HCT116 (cell line): Measurements from ENCODE around the gene MYOM1. TPM values are rescaled to one million over a fixed set of nuclear protein-coding genes. Genes with fewer than 3 reads are reported as not detected.

Experiments
- ATAC-seq: fragments of 200-7000 bp; cut with Tn5 transposase; 2 replicates; pipeline ENCODE4 v1.9.1; 2020; ENCODE audit warnings: mild to moderate bottlenecking, moderate library complexity
- BruUV-seq: library from RNA; stranded (reverse); fragments of 400-500 nt; replicated peaks from 2 replicates; lab custom pipeline; 2021; lab: Mats Ljungman, UMichigan
- CTCF ChIA-PET: fragments of 300-600 bp; sonication (Branson Sonifier 250); formaldehyde crosslinking; loops from one replicate; lab custom pipeline; 2021; ENCODE audit warnings: antibody characterized with exemption; lab: Charles Lee
- POLR2A ChIA-PET: fragments of 300-600, 350-600 bp; sonication (Branson Sonifier 250); formaldehyde crosslinking; loops from one replicate; lab custom pipeline; 2021; ENCODE audit warnings: antibody characterized with exemption; lab: Charles Lee
- RAD21 ChIA-PET, 2 experiments: fragments of 300-600 bp; sonication (Branson Sonifier 250); formaldehyde crosslinking; loops; one replicate each; lab custom pipeline; 2023; ENCODE audit warnings: low total read pairs in 2 of 2; ENCODE audit not compliant: uncharacterized antibody in 2 of 2, unreplicated experiment in 2 of 2, low non-redundant PET in 1 of 2; lab: Charles Lee
- DNase-seq: peaks from one replicate; pipeline ENCODE4 v3.0.0-alpha.2; 2010; ENCODE audit warnings: low read depth, low spot score
- H2AFZ ChIP-seq: fragments of 200-600 bp; shearing (Covaris generic), sonication (generic); 2 replicates; pipeline ENCODE4 v1.6.1; 2017; ENCODE audit warnings: low read depth, mixed run types, mixed read lengths, antibody characterized with exemption, low read length; ENCODE audit not compliant: poor library complexity, severe bottlenecking
- H3K27ac ChIP-seq: 2 replicates; pipeline ENCODE4 v1.5.1; 2012; ENCODE audit warnings: low read depth, low read length
- H3K27me3 ChIP-seq: fragments of 200-600 bp; sonication (generic); 2 replicates; pipeline ENCODE4 v1.6.1; 2016; ENCODE audit warnings: mixed run types, low read length, mixed read lengths; ENCODE audit not compliant: insufficient read depth
- H3K36me3 ChIP-seq, 2 experiments: fragments of 200-500 bp in 1 of 2; fragments of 200-600 bp in 1 of 2; sonication (Bioruptor generic) in 1 of 2; sonication (generic) in 1 of 2; 2 replicates each; pipeline versions ENCODE4 v1.5.1 to v1.6.1; 2014 to 2016; ENCODE audit warnings: low read length in 2 of 2, inconsistent platforms in 1 of 2, mixed read lengths in 1 of 2, mixed run types in 1 of 2; ENCODE audit not compliant: insufficient read depth in 2 of 2, control insufficient read depth in 1 of 2
- H3K4me1 ChIP-seq, 2 experiments: fragments of 200-600 bp in 1 of 2; sonication (generic) in 1 of 2; 2 replicates each; pipeline versions ENCODE4 v1.5.1 to v1.6.1; 2012 to 2017; ENCODE audit warnings: low read length in 2 of 2, inconsistent platforms in 1 of 2, mild to moderate bottlenecking in 1 of 2, mixed read lengths in 1 of 2, mixed run types in 1 of 2, moderate library complexity in 1 of 2; ENCODE audit not compliant: insufficient read depth in 2 of 2, control insufficient read depth in 1 of 2
- H3K4me2 ChIP-seq: fragments of 200-600 bp; sonication (generic); 2 replicates; pipeline ENCODE4 v1.6.1; 2017; ENCODE audit warnings: mixed run types, low read length, mixed read lengths
- H3K4me3 ChIP-seq, 2 experiments: fragments of 200-600 bp in 1 of 2; sonication (generic) in 1 of 2; replicated peaks in 1 of 2; 2 replicates each; pipeline ENCODE4 v1.5.1; 2011 to 2016; ENCODE audit warnings: low read length in 2 of 2, control low read depth in 1 of 2, low read depth in 1 of 2, mild to moderate bottlenecking in 1 of 2, mixed read lengths in 1 of 2, mixed run types in 1 of 2
- H3K79me2 ChIP-seq: fragments of 200-600 bp; sonication (generic); 2 replicates; pipeline ENCODE4 v1.6.1; 2017; ENCODE audit warnings: mild to moderate bottlenecking, mixed run types, low read length, moderate library complexity, mixed read lengths; ENCODE audit not compliant: insufficient read depth
- H3K9ac ChIP-seq: fragments of 200-600 bp; sonication (generic); 2 replicates; pipeline ENCODE4 v1.6.1; 2016; ENCODE audit warnings: low read length, mixed read lengths
- H3K9me2 ChIP-seq: fragments of 200-600 bp; sonication (generic), shearing (Covaris generic); 2 replicates; pipeline ENCODE4 v1.6.1; 2017; ENCODE audit warnings: mixed run types, mild to moderate bottlenecking, moderate library complexity; ENCODE audit not compliant: insufficient read depth
- H3K9me3 ChIP-seq, 2 experiments: fragments of 200-500 bp in 1 of 2; fragments of 200-600 bp in 1 of 2; sonication (Bioruptor generic) in 1 of 2; sonication (generic) in 1 of 2; 2 replicates each; pipeline ENCODE4 v1.6.1; 2014 to 2017; ENCODE audit warnings: low read length in 2 of 2, mixed read lengths in 2 of 2, inconsistent platforms in 1 of 2, low read depth in 1 of 2, mild to moderate bottlenecking in 1 of 2, mixed run types in 1 of 2, moderate library complexity in 1 of 2; ENCODE audit not compliant: control insufficient read depth in 1 of 2, insufficient read depth in 1 of 2
- H4K20me1 ChIP-seq: fragments of 200-600 bp; sonication (generic), shearing (Covaris generic); 2 replicates; pipeline ENCODE4 v1.6.1; 2017; ENCODE audit warnings: mixed run types, mild to moderate bottlenecking, moderate library complexity; ENCODE audit not compliant: insufficient read depth
- CTCF ChIP-seq, 3 experiments: fragments of 200-600 bp in 1 of 3; sonication (generic) in 1 of 3; IDR thresholded peaks in 2 of 3; conservative IDR thresholded peaks in 1 of 3; 2 replicates each; pipeline ENCODE4 v1.5.1; 2012 to 2017; ENCODE audit warnings: low read depth in 2 of 3, low read length in 2 of 3, antibody characterized with exemption in 1 of 3, borderline replicate concordance in 1 of 3, control low read depth in 1 of 3, mild to moderate bottlenecking in 1 of 3, mixed read lengths in 1 of 3, mixed run types in 1 of 3, moderate library complexity in 1 of 3; ENCODE audit not compliant: insufficient read depth in 1 of 3
- ELF1 ChIP-seq: IDR thresholded peaks from 2 replicates; pipeline ENCODE4 v1.6.1; 2012; ENCODE audit warnings: low read depth, borderline replicate concordance
- EZH2 ChIP-seq: fragments of 200-600 bp; sonication (generic); IDR thresholded peaks from 2 replicates; pipeline ENCODE4 v1.6.1; 2017; ENCODE audit warnings: antibody characterized with exemption, mixed run types
- EZH2phosphoT487 ChIP-seq: fragments of 200-600 bp; IDR thresholded peaks from 2 replicates; pipeline ENCODE4 v1.6.1; 2018; ENCODE audit warnings: antibody characterized with exemption, borderline replicate concordance
- FOSL1 ChIP-seq: IDR thresholded peaks from 2 replicates; pipeline ENCODE4 v1.6.1; 2012; ENCODE audit warnings: low read depth
- POLR2A ChIP-seq: IDR thresholded peaks from 2 replicates; pipeline ENCODE4 v1.7.0; 2011; ENCODE audit warnings: borderline replicate concordance; ENCODE audit not compliant: insufficient read depth, insufficient read length; ENCODE audit errors: extremely low read depth
- POLR2AphosphoS5 ChIP-seq: IDR thresholded peaks from 2 replicates; pipeline ENCODE4 v1.6.1; 2011; ENCODE audit warnings: mild to moderate bottlenecking, low read depth, low read length, moderate library complexity
- SP1 ChIP-seq: IDR thresholded peaks from 2 replicates; pipeline ENCODE4 v1.6.1; 2012; ENCODE audit warnings: low read depth
- SRF ChIP-seq: IDR thresholded peaks from 2 replicates; pipeline ENCODE4 v1.6.1; 2012; ENCODE audit warnings: low read depth
- YY1 ChIP-seq: IDR thresholded peaks from 2 replicates; pipeline ENCODE4 v1.6.1; 2011; ENCODE audit warnings: low read length, low read depth, moderate library complexity, mild to moderate bottlenecking; ENCODE audit not compliant: insufficient replicate concordance; ENCODE audit errors: extremely low read depth
- intact Hi-C: fragments of 100-400 bp; cut with micrococcal nuclease; formaldehyde crosslinking; loops from 2 replicates; pipeline ENCODE4 v1.10.0; 2022
- total RNA-seq: library from RNA; stranded (reverse); gene quantifications from one replicate; pipeline ENCODE4 v1.2.1, GENCODE V29; 2021; ENCODE audit not compliant: unreplicated experiment
- TF ChIP-seq, protein P1 (sequence below): IDR thresholded peaks from 2 replicates; pipeline ENCODE4 v1.6.1; 2012
- TF ChIP-seq, protein P2 (sequence below): IDR thresholded peaks from 2 replicates; pipeline ENCODE4 v1.6.1; 2012; ENCODE audit warnings: low read depth

The MYOM1 gene
- total RNA-seq, 1 experiment from 2014 or later: 0.52 TPM

- Histone ChIP-seq H2AFZ (no peak overlapping the region), H3K79me2 (no peaks in the 10 kb centered on the region), H3K9me2 (no peaks in the 10 kb centered on the region), H3K36me3 (no peaks in the 10 kb centered on the region), H3K4me3 (no peak overlapping the region), H3K4me2 (no peak overlapping the region), H3K27me3 (no peaks in the 10 kb centered on the region), H4K20me1 (no peaks in the 10 kb centered on the region), H3K27ac (no peak overlapping the region), H3K9me3 (no peaks in the 10 kb centered on the region), H3K4me1 (no peaks in the 10 kb centered on the region), H3K9ac (no peak overlapping the region)
- DNase-seq (no peak), ATAC-seq (no peak)
- POLR2A ChIA-PET: no interaction called here
- BruUV-seq: no TSS peak
- CTCF ChIA-PET: no interaction called here
- intact Hi-C loops: no loop called here
- RAD21 ChIA-PET: no interaction called here
- TF ChIP-seq, protein P1, sequence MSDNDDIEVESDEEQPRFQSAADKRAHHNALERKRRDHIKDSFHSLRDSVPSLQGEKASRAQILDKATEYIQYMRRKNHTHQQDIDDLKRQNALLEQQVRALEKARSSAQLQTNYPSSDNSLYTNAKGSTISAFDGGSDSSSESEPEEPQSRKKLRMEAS: no peak
- TF ChIP-seq CTCF (IDR thresholded peaks at IDR 0.05 in 2 of 3, conservative IDR thresholded peaks at IDR 0.05 in 1 of 3; ENCODE audit: borderline replicate concordance in 1 of 3, insufficient read depth in 1 of 3, low read depth in 2 of 3, low read length in 2 of 3) (no peak), POLR2A (no peak)
Measured at GRCh38 chr18:3219241-3219630, 532 bp downstream of the MYOM1 start.

- RAD21 ChIA-PET: no interaction called here
- Histone ChIP-seq H3K79me2 (no peaks in the 10 kb centered on the region), H3K9me3 (no peaks in the 10 kb centered on the region), H4K20me1 (no peaks in the 10 kb centered on the region), H3K4me3 (no peak overlapping the region), H2AFZ (no peak overlapping the region), H3K4me2 (no peak overlapping the region), H3K27ac (no peak overlapping the region), H3K9me2 (no peaks in the 10 kb centered on the region), H3K36me3 (no peaks in the 10 kb centered on the region), H3K27me3 (no peaks in the 10 kb centered on the region), H3K9ac (no peak overlapping the region), H3K4me1 (no peaks in the 10 kb centered on the region)
- TF ChIP-seq FOSL1 (no peak), EZH2 (no peak), EZH2phosphoT487 (no peak), POLR2AphosphoS5 (no peak), ELF1 (no peak), YY1 (no peak), SRF (no peak), CTCF (IDR thresholded peaks at IDR 0.05 in 2 of 3, conservative IDR thresholded peaks at IDR 0.05 in 1 of 3; ENCODE audit: borderline replicate concordance in 1 of 3, insufficient read depth in 1 of 3, low read depth in 2 of 3, low read length in 2 of 3) (no peak), SP1 (no peak)
- TF ChIP-seq, protein P2, sequence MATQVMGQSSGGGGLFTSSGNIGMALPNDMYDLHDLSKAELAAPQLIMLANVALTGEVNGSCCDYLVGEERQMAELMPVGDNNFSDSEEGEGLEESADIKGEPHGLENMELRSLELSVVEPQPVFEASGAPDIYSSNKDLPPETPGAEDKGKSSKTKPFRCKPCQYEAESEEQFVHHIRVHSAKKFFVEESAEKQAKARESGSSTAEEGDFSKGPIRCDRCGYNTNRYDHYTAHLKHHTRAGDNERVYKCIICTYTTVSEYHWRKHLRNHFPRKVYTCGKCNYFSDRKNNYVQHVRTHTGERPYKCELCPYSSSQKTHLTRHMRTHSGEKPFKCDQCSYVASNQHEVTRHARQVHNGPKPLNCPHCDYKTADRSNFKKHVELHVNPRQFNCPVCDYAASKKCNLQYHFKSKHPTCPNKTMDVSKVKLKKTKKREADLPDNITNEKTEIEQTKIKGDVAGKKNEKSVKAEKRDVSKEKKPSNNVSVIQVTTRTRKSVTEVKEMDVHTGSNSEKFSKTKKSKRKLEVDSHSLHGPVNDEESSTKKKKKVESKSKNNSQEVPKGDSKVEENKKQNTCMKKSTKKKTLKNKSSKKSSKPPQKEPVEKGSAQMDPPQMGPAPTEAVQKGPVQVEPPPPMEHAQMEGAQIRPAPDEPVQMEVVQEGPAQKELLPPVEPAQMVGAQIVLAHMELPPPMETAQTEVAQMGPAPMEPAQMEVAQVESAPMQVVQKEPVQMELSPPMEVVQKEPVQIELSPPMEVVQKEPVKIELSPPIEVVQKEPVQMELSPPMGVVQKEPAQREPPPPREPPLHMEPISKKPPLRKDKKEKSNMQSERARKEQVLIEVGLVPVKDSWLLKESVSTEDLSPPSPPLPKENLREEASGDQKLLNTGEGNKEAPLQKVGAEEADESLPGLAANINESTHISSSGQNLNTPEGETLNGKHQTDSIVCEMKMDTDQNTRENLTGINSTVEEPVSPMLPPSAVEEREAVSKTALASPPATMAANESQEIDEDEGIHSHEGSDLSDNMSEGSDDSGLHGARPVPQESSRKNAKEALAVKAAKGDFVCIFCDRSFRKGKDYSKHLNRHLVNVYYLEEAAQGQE: no peak
- ATAC-seq (no peak), DNase-seq (no peak)
- BruUV-seq: no TSS peak
- intact Hi-C loops: no loop called here
- CTCF ChIA-PET: no interaction called here
- POLR2A ChIA-PET: no interaction called here
Measured at GRCh38 chr18:3218819-3219218, 949 bp downstream of the MYOM1 start.
